ENCODE results near the gene UFD1.

DNA sequence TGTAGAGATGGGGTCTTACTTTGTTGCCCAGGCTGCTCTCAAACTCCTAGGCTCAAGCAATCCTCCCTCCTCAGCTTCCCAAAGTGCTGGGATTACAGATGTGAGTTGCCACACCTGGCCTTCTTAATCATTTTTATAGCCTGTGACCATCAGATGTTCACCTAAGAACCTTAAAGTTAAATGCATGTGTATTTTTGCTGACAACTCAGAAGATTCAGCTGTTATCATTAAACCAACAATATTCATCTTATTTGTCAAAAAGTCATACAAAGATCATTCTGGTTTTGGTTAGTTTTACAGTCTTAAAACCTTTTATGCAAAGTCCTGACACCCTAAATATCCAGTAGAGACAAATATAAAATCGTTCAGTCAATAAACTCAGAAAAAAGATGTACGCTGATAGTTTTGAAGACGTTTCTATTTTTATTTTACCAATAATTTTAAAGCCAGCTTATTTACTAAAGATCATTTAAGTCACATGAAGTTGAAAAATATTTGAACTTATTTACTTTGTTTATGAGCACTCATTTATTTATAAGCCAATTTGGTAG lies 23.0 kb upstream of the UFD1 start:
- TF ChIP-seq, protein P1, sequence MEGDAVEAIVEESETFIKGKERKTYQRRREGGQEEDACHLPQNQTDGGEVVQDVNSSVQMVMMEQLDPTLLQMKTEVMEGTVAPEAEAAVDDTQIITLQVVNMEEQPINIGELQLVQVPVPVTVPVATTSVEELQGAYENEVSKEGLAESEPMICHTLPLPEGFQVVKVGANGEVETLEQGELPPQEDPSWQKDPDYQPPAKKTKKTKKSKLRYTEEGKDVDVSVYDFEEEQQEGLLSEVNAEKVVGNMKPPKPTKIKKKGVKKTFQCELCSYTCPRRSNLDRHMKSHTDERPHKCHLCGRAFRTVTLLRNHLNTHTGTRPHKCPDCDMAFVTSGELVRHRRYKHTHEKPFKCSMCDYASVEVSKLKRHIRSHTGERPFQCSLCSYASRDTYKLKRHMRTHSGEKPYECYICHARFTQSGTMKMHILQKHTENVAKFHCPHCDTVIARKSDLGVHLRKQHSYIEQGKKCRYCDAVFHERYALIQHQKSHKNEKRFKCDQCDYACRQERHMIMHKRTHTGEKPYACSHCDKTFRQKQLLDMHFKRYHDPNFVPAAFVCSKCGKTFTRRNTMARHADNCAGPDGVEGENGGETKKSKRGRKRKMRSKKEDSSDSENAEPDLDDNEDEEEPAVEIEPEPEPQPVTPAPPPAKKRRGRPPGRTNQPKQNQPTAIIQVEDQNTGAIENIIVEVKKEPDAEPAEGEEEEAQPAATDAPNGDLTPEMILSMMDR (conservative IDR thresholded peaks at IDR 0.05 in 1 of 2, IDR thresholded peaks at IDR 0.05 in 1 of 2; ENCODE audit: low read depth in 1 of 2, low read length in 2 of 2), result no peak
- no peak for TF ChIP-seq EZH2 (IDR thresholded peaks at IDR 0.05; ENCODE audit: low read length, missing control alignments)

Measured in fibroblast of lung (primary cell).